ENCODE measurements around the gene ABLIM1. TPM values are rescaled to one million over a fixed set of nuclear protein-coding genes. Genes with fewer than 3 reads are reported as not detected.

Gene ABLIM1
- total RNA-seq, 1 donor from 2014 or later = 103 TPM

- no peak for DNase-seq
Measured at GRCh38 chr10:114646426-114646825, 11.6 kb downstream of the ABLIM1 start.

GRCh38 chr10:114645706-114646105 is 12.4 kb downstream of the ABLIM1 start:
- DNase-seq = no peak

GRCh38 chr10:114643158-114643557 is 14.9 kb downstream of the ABLIM1 start:
- no peak for DNase-seq

DNA sequence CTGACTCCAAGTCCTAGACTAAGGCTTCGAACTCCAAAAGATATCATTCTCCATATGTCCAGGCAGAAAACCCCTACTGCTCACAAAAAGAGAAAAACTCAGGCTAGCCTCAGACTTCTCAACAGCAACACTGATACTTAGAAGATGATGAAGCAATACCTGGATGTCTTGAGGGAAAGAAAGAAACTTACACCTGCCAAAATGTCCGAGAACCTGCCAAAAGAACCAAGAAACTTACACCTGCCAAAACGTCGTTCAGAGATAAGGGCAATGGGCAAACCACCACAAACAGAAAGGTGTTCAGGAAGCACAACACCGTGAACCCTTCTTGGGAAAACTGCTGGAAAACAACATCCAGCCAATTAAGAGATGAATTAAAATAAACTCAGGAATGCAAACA is 15.3 kb downstream of the ABLIM1 start:
- no peak for DNase-seq

DNA sequence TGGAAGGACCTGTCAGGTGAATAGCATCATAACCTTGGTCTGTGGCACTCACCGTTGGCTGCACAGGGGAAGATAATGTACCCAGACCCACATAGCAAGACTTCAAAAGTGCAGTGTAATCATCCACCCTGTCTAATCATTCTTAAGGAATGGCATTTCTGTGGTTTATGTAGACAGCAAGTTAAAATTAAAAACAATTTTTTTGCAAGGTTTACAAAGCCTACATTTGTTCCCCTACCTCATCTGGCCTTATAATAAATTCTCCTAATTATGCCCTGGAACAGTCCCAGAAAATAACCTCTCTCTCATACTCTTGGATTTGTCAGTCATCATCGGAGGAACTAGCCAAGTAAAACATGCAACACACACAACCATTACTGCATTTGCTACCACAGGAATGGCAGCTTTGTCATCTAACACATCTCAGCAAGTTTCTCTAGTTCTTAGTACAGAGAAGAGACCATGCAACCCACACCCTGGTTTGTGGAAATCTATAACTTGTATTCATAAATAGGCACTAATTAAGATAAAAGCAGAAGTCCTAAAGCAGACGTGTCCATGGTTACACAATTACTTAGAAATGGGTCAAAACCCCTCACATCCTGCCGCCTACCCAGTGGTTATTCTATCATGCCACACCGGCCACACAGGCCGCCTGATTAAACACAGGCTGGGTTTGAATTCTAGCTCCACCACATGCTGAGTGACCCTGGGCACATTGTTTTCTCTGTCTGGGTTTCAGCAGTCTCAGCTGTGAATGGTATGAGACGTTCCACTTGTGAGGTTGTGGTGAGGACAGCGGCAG is 19.1 kb downstream of the ABLIM1 start:
- DNase-seq = no peak

GRCh38 chr10:114635797-114636550 is 22.1 kb downstream of the ABLIM1 start:
- DNase-seq = no peak

DNA sequence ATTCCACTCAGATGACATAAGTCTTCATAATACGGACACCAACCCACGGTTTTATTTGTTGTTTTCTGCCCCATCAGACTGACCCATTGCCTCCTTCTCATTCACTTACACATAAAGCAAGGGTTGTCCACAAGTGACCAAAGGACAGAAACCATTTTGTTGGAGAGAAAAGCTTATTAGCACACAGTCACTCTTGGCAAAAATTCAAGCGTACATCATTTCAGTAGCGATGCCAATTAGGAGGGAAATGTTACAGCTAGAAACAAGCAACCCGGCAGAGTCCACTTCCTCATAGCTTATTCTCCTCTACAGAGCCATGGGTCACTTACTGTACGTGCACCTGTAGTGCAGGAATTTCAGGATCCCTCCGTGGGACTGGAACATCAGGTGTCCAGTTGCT is 23.0 kb downstream of the ABLIM1 start:
- no peak for DNase-seq

DNA sequence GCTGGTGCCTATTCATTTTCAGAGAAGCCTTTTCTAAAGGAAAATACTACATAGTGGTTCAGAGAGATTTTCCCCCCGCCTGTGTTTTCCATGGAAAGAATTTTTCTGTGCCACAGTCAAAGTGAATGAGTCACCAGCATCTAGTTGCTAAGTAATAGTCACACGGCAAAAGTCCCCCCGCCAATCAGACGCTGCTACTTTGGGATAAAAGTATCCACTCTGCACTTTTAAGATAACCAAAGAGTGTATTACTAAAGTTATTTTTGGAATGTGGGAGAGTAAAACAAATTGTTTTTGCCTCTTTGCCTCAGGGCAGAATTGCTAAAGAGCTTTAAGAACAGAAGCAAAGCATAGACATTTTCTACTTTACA is 23.5 kb downstream of the ABLIM1 start:
- peak; percentile 18 for DNase-seq

DNA sequence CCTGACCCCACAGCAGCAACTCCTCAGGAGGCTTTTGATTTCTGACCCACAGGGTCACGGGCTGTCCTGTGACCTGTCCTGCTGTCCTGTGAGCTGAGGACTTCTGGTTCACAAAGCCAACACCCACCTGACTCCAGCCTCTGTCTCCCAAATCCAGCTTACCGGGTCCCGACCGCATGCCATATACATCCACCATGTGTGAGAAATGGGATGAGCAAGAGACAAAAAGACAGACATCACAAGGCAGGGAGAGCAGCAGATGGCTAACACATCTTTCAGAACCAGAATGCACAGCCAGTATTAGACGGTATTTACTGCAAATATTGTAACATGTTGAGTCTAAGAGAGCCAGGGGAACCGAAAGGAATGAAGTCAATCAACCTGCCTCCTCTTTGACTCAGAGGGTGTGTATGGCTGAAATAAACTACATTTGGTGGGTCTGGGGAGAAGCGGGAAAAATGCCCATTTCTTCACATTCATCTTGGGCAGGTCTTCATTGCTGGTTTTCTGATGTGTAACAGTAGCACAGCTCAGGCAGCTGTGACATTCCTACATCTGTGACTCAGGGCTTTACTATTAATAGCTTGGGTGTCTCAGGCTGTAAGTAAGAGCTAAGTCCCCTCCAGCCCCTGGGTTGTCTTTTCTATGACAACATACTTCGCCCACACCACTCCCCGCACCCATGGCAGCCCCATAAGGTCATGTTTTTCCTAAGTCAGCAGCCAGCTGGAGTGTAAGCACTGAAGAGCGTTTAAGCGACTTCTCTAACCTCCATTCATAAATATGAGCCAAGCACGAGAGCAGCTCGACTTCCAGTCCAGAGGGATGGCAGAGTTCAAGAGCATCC is 25.0 kb downstream of the ABLIM1 start:
- DNase-seq = peak; percentile 10

- no peak for DNase-seq
Measured at GRCh38 chr10:114631666-114632417, 26.2 kb downstream of the ABLIM1 start.

DNA sequence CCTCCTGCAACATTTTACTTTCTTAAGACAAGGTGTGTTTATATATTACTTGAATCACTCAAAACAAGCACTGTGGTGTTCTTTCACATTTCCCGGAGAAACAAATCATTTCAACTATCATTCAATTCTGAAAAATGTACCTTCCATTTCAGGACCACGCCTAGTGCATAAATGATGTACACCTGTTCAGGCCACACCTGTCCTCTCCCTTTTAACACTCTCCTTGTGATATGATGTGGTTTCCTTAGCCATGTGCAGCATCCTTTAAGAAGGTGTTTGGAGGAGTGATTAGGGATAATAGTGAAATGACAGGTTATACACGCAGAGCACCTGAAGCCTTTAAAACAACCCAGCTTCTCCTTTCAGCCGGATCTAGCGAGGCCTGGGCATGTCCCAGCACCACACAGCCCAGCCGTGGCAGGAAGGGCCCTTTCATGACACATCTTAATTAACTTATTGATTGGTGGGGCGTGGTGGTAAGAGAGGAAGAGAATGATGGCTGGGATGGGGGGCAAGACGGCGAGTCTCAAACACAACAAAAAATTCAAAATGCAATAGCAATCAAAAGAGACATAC is 26.9 kb downstream of the ABLIM1 start:
- DNase-seq = no peak

DNA sequence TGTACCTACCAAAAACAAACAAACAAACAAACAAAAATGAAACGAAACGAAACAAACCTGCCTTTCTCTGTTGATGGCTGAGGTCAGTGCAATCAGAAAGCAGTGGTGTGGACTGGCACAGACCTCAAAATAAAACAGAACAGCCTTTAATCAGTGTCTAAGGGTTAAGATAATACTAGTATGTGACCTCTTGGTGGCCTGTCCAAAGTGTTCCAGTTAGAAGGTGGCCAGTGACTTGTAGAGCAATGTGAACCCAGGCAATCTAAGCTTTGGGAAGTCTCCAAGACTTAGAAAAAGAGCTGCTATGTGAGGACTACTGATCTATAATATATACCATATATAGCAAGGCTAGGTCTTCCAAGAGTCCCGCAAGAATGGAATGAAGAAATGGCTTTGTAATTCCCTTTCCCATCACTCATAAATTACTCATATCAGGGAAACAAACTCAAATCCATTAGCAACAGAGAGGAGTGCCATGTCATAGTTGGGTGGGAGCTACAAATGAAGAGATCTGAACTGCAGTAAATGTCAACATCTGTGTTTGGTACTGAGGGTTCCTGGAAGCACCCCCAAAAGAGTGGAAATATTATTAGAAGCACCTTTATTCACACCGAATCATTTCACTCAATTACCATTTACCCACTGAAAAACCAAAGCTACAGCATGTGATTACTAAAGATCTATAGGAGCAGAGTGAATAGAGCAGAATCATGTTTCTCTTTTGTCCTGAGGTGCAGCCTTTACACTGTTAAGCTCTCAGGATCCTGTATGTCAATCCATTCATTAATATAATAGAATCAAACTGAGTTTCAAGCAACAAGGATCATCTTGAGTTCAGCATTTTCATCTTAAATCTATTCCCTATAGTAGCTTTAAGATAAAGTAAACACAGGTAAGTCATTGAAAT is 28.0 kb downstream of the ABLIM1 start:
- no peak for DNase-seq

DNA sequence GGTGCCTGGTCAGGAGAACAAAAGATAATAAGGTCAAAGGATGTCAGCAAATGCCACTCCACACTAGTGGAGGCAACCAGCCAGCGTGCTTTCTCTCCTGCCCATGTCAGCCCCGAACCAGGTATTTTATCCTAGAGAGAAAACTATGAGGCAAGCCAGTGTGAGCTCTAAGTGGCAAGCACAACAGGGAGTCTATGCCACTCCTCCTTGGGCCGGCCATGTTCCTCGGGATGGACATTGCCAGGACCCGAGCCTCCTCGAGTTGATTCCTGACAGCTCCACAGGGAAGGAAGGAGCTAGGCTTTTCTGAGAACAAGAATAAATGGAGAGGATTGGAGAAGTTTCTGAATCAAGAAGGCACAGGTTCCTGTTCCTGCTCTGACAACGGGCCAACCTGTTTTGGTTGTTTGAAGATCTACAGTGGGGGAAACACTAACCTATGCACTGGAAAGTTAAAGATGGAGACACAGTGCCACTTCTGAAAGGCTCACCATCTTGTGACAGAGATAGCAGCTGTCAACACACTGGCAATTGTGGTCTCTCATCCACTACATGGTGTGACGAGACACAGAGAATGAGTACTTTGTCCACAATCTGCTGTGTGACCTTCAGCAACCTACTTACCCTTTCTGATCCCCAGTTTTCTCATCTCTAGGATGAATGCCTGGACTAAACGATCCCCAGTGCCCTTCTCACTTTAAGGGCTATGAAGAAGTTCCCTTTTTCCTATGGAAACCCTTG is 28.8 kb downstream of the ABLIM1 start:
- no peak for DNase-seq

- no peak for DNase-seq
Measured at GRCh38 chr10:114628106-114628505, 30.0 kb downstream of the ABLIM1 start.

DNA sequence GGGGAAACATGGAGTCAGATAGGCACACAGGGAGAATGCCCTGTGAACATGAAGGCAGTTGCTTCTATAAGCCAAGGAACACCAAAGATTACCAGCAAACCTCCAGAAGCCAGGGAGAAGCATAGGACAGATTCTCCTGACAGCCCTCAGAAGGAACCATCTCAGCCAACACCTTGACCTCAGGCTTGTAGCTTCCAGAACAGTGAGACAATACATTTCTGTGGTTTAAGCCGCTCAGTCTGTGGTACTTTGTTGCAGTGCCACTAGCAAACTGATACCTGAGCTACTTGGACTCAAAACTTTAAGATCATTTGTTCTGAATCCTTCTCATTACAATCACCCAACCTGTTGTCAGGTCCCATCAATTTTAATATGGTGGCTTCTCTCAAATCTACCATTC is 31.2 kb downstream of the ABLIM1 start:
- no peak for DNase-seq

DNA sequence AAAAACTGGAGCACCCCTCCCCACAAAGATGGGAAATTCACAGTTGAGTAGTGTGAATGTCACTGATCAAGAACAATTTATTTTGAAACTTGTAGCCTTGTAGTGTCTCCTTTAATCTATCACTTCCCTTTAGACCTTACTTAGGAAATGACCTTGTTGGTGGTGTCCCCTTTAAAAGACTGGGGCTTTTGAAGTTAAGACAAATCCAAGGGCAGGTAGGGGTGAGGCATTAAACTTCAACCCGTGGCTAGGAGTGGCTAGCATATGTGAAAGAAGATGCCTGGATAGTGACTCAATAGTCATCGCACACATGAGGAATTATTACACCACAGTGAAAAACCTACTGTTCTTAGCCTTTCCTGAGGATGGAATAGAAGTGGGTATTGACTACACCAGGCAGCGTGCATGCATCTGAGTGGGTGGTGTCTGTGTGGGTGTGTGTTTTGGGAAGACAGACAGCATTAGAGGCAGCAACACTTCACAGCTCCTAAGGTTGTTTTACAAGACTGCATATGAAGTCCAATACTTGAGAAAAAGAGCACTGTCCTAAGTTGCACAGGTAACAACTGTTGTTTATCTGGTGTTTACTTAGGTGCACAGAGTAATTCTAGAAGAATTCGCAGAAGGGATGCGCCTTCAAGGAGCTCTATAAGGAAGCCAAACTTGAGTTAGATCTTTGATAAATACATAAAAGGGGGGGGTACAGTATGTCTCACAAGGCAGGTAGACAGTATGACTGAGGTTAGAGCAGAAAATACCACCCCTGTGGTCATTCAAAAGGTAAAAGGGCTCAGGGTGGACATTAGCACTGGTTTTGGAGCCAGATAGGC is 32.9 kb downstream of the ABLIM1 start:
- DNase-seq = no peak

GRCh38 chr10:114624422-114624821 is 33.7 kb downstream of the ABLIM1 start:
- no peak for DNase-seq

- no peak for DNase-seq
Measured at GRCh38 chr10:114623661-114624294, 34.3 kb downstream of the ABLIM1 start.
